Measurements from ENCODE around the gene AGFG1.

Gene AGFG1

GRCh38 chr2:227461811-227462461, 10.0 kb upstream of the AGFG1 start:
- no peak for DNase-seq (ENCODE audit: low read depth)

DNA sequence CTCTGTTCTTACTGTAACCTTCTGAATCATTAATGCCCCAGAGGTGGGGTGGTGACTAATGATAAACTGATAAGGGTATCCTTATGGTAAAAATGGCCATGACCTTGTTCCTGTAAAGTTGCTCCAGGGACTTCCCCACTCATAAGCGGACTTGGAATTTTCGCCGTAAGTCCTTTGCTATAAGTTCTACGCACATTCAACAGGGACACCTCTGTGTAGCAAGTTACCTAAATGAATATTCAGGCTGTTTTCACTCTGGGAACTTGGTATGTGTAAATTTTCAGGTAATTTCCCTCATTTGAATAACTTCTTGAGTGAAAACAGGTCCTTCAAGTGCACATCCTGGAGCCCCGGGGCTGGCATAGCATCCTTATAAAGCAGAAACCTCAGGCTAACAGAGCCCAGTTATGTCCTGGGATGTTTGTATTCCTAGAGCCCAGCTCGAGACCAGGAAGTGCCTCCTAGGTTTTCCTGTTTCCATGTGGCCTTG, 9.4 kb upstream of the AGFG1 start:
- no peak for DNase-seq (ENCODE audit: low read depth)

DNA sequence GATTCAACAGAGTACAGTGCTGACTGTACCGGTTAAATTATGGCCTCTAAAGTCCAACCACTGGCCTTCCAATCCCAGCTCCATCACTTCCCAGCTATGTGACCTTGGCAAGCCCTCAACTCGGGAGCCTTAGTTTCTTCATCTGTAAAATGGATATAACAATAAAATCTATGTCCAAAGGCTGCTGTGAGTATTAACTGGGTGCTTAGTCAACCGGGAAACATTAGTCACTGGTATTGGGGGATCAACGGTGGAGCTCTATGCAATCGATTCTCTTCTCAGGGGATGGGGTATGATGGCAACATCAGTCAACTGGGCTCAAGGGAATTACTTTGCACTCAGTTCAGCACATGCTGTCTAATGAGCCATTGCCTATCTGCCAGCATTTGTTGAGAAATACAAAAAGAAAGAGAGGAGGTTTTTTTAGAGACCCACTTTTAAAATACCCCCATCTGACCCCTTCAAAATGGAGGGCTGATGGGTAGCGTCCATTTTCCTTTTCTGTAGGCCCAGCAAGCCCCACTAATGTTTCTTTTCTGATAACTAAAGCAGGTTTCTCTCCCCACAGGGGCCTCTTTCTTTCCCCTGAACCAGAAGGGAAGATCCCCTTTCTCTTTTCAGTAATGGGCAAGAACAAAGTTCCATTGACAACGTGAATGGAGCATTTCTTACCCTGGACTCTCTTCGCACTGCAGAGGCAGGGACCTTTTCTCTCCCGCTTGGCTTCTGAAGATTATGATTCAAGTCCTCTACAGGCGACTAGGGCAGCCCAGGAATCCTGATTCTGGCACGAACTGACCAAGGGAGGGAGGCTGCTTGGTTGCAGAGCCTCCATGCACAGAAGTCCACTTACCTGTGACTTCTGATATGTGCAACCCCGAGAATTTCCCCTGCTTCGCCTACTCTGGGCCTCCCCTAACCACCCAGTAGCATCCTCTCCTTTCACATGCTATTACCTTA, 8.7 kb upstream of the AGFG1 start:
- DNase-seq (ENCODE audit: low read depth): no peak

DNA sequence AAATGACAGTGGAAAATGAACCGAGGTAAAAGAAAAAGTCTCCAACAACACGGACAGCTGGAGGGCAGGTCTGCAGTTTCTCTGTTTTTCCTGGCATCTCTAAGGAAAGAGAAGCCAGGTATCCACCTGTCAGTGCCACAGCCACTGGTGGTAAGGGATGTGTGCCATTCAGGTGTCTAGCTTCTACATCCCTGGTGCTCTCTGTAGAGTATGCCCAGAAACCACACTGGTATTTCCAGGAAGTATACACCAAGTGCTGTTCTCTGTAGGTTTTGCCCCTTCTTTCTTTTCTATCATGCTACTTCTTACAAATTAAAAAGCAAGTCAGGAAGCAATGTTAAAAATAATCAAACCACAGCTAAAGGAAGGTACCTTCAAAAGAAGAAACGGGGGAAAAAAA, 7.6 kb upstream of the AGFG1 start:
- no peak for DNase-seq (ENCODE audit: low read depth)

DNA sequence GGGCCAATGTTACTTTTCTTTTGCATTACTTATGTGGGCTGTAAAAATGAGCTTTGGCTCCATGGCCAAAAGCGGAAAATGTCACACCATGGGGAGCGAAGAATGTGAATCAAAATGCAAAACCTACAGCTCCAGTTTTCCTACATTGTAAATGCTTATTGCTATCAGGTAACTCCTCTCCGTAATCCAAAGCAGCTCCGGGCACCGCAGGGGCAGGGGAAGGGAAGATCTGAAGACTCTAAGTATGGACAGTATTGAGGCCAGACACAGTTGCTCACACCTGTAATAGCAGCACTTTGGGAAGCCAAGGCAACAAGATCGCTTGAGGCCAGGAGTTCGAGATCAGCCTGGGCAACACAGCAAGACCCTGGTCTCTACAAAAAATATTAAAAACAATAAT, 7.1 kb upstream of the AGFG1 start:
- DNase-seq (ENCODE audit: low read depth): no peak

DNA sequence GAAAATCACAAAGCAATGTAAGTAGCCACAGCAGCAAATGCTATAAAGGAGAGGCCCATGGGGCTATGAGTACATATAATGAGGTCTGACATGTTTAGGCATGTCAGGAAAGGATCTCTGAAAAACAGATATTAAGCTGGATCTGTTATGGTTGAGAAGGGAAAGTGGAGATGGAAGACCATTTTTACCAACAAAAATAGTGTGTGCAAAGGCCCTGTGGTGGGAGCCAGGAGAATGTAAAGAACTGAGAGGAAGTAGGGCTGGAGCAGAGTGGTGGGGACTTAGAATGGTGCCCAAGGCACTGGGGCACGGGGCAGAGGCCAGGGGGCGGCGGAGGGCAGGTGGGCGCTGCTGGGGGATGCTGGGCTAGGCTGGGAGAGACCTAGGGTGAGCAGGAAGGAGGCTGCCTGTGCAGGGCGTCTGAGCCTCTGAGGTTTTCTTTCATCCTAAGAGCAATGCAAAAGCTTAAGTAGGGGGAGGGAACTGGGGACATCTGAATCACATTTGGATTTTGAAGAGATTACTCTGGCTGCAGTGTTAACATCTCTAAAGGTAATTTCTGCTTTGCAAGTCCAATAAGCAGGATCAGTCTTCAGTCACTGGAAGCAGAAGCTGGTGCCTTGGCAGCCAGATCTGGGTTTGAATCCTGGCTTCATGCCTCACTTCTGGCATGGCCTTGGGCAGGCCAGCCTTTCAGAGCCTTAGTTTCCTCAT, 4.9 kb upstream of the AGFG1 start:
- DNase-seq (ENCODE audit: low read depth): no peak

- DNase-seq (ENCODE audit: low read depth): no peak
Measured at GRCh38 chr2:227471412-227471811, 544 bp upstream of the AGFG1 start.

DNA sequence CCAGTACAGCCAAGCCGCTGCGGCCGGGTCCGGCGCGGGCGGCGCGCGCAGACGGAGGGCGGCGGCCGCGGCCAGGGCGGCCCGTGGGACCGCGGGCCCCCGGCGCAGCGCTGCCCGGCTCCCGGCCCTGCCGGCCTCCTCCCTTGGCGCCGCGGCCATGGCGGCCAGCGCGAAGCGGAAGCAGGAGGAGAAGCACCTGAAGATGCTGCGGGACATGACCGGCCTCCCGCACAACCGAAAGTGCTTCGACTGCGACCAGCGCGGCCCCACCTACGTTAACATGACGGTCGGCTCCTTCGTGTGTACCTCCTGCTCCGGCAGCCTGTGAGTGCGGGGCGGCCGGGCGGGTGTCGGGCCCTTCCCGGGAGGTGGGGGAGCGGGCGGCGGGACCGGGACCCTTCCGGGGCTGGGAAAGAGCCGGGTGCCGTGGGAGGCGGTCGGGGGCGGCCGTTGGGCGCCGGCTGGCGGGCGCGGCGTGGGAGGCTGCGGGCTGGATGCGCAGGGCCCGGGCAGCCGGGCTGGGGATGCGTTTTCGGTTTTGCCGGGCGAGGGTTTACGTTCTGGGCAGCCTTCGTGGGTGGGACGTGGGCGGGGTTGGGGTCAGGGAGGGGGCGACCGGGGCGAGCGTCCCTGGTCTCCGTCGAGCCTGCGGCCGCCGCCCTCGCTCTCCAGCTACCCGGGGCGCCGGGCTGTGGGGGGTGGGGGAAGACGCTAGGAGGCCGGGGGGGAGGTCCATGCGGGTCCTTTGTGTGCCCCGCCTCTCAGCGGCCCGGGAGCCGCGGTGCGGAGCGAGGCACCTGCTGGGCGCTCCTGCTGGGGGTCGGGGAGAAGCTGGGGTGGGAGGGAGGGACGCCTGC, 537 bp downstream of the AGFG1 start:
- DNase-seq (ENCODE audit: low read depth): no peak

GRCh38 chr2:227473122-227473461, 1.1 kb downstream of the AGFG1 start:
- no peak for DNase-seq (ENCODE audit: low read depth)

DNA sequence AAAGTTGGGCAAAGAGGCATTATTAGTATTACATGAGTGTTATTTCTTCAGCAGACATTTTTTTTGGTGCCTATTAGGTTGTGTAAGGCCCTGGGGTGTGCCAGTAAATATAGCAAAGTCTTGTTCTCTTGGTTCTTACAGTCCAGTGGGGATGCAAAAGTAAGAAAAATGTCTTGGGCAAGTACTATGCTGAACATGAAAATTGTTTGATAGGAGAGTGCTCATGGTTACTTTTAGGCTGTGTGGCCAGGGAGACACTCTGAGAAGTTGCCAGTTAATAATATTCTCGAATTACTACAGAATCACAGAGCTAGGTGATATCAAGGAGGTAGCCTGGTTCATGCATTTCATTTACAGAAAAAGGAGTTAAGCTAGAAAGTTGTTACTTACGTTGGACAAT, 1.9 kb downstream of the AGFG1 start:
- DNase-seq (ENCODE audit: low read depth): no peak

DNA sequence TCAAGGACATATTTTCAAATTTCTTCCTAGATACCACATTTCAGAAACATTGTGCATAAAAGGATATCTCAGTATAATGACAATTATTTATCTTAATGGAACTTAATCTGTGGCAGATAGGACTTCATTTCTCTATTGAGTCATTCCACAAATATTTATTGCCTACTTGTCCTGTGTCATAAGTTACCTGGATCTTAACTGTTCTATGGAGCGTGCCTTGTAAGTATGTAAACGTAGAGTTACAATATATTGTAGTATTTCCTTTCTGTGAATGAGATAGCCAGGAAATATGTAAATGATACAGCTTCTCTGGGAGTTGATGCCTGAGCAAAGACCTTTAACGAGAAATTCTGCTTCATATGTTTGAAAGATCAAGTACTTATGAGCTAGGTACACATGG, 2.5 kb downstream of the AGFG1 start:
- no peak for DNase-seq (ENCODE audit: low read depth)

- DNase-seq (ENCODE audit: low read depth): no peak
Measured at GRCh38 chr2:227477291-227477690, 5.3 kb downstream of the AGFG1 start.

GRCh38 chr2:227479865-227480475, 8.0 kb downstream of the AGFG1 start:
- no peak for DNase-seq (ENCODE audit: low read depth)

- no peak for DNase-seq (ENCODE audit: low read depth)
Measured at GRCh38 chr2:227480528-227480927, 8.6 kb downstream of the AGFG1 start.

DNA sequence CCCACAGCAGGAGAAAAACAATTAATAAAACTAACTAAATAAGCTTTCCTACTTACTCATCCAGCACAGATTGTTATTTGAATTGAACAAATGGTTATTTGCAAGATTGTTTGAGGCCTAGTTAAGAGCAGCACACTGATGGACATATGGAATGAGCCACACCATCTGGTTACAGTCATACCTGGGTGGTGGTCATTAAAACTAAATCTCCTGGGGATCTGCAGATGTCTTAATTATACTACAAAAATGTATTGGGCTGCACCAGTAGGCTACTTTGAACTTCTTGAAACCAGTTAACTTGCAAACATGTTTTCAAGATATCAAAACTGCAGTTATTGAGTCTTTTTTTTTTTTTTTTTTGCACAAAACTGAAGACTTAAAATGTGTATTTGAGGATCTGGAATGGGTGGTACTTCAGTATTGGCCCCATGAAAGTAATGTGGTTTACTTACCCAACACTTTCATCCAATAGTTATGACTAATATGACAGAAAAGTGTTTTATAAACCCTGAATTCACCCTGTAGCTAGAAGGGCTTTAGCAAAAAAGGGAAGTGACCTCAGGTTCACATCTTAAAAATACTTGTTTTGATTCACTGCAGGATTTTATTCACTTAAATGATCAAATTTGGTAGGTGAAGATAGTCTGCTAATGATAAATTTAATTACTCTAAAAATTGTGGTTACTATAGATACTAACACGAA, 10.8 kb downstream of the AGFG1 start:
- no peak for DNase-seq (ENCODE audit: low read depth)

GRCh38 chr2:227485429-227485828, 13.5 kb downstream of the AGFG1 start:
- DNase-seq (ENCODE audit: low read depth): no peak

DNA sequence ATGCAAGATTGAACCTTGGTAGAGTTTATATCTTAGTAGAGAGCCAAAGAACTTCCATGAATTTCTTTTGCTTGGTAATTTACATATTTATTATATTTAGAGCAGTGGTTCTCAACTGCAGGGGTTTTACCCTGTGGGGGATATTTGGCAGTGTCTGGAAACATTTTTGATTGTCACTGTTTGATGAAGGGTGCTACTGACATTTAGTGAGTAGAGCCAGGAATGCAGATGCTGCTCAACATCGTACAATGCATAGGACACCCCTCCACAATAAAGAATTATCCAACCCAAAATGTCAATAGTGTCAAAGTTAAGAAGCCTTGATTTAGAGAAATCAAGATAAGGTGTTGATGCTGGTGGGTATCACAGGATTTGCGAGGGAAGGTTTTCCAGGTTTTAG, 14.7 kb downstream of the AGFG1 start:
- no peak for DNase-seq (ENCODE audit: low read depth)

DNA sequence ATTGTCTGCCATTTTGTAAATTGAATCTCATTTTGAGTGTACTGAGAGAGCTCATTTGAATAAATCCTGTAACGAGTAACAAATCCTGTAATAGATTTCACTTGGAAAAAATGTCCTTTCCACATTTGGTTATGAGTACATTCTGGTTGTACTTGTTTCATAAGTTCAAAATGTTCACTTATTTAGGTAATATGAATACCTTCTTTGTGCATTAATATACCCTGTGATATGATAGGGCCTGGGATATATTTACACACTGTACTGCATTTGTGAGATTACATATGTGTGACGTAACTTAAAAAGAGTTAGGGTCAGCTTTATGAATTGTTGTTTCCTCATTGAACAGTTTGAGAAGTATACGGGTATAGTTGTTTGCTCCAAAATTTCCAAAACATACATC, 16.1 kb downstream of the AGFG1 start:
- no peak for DNase-seq (ENCODE audit: low read depth)

- DNase-seq (ENCODE audit: low read depth): no peak
Measured at GRCh38 chr2:227491386-227491785, 19.4 kb downstream of the AGFG1 start.

- DNase-seq (ENCODE audit: low read depth): no peak
Measured at GRCh38 chr2:227493524-227493923, 21.6 kb downstream of the AGFG1 start.

DNA sequence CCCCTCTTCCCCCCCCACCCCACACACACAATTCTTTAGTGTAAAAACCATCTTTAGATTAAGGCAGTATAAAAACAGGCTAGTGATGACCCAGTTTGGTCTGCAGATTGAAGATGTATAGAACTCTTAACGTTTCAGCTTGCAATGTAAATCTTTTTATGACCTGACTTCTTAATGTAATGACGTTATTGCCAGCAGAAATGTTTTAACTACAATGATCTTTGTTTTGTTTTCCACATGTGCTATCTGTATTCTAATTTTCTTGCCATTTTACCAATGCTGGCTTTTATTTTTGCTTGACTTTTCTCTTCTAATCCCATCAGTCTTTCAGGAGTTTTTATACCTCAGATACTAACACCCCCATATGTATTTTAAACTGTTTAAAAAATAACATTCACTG, 25.2 kb downstream of the AGFG1 start:
- DNase-seq (ENCODE audit: low read depth): no peak
